Gastrocnemius medialis (tissue), 4 donors: ENCODE results near the gene SPSB1.

Source experiments
- POLR2A ChIP-seq, 2 donors: fragments of 450-650 bp; IDR thresholded peaks; one replicate each; pipeline ENCODE4 v1.6.1; 2017; ENCODE audit warnings: antibody characterized with exemption in 2 of 2, mild to moderate bottlenecking in 2 of 2, moderate library complexity in 2 of 2
- TF ChIP-seq, protein P1 (sequence below), 5 experiments: fragments of 450-650 bp in 3 of 5; fragments of 200-600 bp in 2 of 5; sonication (generic) in 2 of 5; IDR thresholded peaks in 4 of 5; conservative IDR thresholded peaks in 1 of 5; 1 replicate in 4 of 5; 2 replicates in 1 of 5; pipeline ENCODE4 v1.5.1; 2016 to 2019; ENCODE audit warnings: antibody characterized with exemption in 5 of 5, mild to moderate bottlenecking in 3 of 5, moderate library complexity in 3 of 5

DNA sequence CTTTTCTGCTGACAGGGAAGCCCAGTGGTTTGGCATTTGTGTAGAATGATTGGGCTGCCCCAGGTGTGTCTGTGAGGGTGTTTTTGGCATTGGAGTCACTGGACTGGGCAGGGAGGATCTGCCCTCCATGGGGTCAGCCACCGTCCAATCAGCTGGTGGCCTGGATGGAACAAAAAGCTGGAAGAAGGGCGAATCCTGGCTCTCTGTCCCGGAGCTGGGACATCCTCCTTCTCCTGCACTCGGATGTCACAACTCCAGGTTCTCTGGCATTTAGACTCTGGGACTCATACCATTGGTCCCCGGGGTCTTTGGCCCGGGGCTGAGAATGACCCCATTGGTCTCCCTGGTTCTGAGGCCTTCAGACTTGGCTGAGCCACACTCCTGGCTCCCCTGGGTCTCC, 11.2 kb downstream of the SPSB1 start:
- TF ChIP-seq, protein P1, sequence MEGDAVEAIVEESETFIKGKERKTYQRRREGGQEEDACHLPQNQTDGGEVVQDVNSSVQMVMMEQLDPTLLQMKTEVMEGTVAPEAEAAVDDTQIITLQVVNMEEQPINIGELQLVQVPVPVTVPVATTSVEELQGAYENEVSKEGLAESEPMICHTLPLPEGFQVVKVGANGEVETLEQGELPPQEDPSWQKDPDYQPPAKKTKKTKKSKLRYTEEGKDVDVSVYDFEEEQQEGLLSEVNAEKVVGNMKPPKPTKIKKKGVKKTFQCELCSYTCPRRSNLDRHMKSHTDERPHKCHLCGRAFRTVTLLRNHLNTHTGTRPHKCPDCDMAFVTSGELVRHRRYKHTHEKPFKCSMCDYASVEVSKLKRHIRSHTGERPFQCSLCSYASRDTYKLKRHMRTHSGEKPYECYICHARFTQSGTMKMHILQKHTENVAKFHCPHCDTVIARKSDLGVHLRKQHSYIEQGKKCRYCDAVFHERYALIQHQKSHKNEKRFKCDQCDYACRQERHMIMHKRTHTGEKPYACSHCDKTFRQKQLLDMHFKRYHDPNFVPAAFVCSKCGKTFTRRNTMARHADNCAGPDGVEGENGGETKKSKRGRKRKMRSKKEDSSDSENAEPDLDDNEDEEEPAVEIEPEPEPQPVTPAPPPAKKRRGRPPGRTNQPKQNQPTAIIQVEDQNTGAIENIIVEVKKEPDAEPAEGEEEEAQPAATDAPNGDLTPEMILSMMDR (IDR thresholded peaks at IDR 0.05 in 4 of 5, conservative IDR thresholded peaks at IDR 0.05 in 1 of 5) = no peak
- no peak for TF ChIP-seq POLR2A (IDR thresholded peaks at IDR 0.05)
